Ovary (tissue), 1 donor: ENCODE data around the gene RGS3.

Experiments
- EP300 ChIP-seq: sonication (generic); formaldehyde crosslinking; IDR thresholded peaks from one replicate; pipeline ENCODE4 v1.6.1; 2017; ENCODE audit warnings: antibody characterized with exemption
- POLR2A ChIP-seq: fragments of 450-650 bp; IDR thresholded peaks from one replicate; pipeline ENCODE4 v1.6.1; 2017; ENCODE audit warnings: antibody characterized with exemption, mild to moderate bottlenecking, moderate library complexity

GRCh38 chr9:113598883-113599282 is 135.4 kb downstream of the RGS3 start:
- TF ChIP-seq POLR2A, result no peak
- TF ChIP-seq EP300, result no peak
